ENCODE results near the gene FERMT2. TPM values are rescaled to one million over a fixed set of nuclear protein-coding genes. Genes with fewer than 3 reads are reported as not detected.

Gene FERMT2
- total RNA-seq, 1 donor from 2014 or later: 188 TPM

DNA sequence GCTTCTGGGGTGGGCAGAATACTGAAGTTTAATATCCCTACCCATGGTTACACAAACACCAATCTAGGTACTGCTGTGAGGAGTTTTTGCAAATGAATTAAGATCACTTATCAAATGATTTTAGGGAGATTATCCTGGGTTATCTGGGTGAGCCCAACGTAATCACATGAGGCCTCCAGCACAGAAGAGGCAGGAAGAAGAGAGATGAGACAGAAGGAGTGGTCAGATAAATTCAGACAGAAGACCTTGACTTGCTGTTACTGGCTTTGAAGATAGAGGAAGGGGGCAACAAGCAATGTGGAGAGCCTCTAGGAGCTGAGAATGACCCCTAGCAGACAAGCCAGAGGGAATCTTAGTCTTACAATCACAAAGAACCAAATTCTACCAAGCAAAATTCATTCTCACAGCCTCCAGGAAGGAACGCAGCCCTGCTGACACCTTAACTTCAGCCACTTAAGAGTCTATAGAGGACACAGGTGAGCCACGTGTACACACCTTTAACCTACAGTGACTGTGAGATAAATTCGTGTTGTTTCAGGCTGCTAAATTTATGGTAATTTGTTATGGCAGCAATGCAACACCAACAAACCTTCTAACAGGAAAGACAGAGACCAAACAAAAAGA is 49.4 kb downstream of the FERMT2 start:
- H3K4me3 Mint-ChIP-seq (ENCODE audit: unreplicated experiment): no peak overlapping the region
- no peaks in the 10 kb centered on the region for H3K9me3 Mint-ChIP-seq (ENCODE audit: unreplicated experiment)

GRCh38 chr14:52900731-52901130 is 50.1 kb downstream of the FERMT2 start:
- H3K4me3 Mint-ChIP-seq (ENCODE audit: unreplicated experiment): no peak overlapping the region
- H3K9me3 Mint-ChIP-seq (ENCODE audit: unreplicated experiment): no peaks in the 10 kb centered on the region
- DNase-seq (ENCODE audit: low spot score): no peak
- H3K36me3 Mint-ChIP-seq (ENCODE audit: low read depth, unreplicated experiment): peaks cover 14% of the 10 kb centered on the region
- peak overlapping the region; percentile 57 for H3K27ac Mint-ChIP-seq (ENCODE audit: unreplicated experiment)
- peaks cover 16% of the 10 kb centered on the region for H3K4me1 Mint-ChIP-seq (ENCODE audit: unreplicated experiment)
- H3K27me3 Mint-ChIP-seq (ENCODE audit: unreplicated experiment): no peaks in the 10 kb centered on the region
- TF ChIP-seq CTCF (IDR thresholded peaks at IDR 0.05; ENCODE audit: unreplicated experiment): no peak

More for the DNA sequence above, 49.4 kb downstream of the FERMT2 start:
- Mint-ChIP-seq H3K27me3 (ENCODE audit: unreplicated experiment) (no peaks in the 10 kb centered on the region), H3K36me3 (ENCODE audit: low read depth, unreplicated experiment) (peaks cover 14% of the 10 kb centered on the region), H3K27ac (ENCODE audit: unreplicated experiment) (peak overlapping the region; percentile 43), H3K4me1 (ENCODE audit: unreplicated experiment) (peaks cover 16% of the 10 kb centered on the region)
- TF ChIP-seq CTCF (IDR thresholded peaks at IDR 0.05; ENCODE audit: unreplicated experiment): no peak
- DNase-seq (ENCODE audit: low spot score): no peak

- Mint-ChIP-seq H3K4me1 (ENCODE audit: unreplicated experiment) (peaks cover 13% of the 10 kb centered on the region), H3K4me3 (ENCODE audit: unreplicated experiment) (no peak overlapping the region), H3K27me3 (ENCODE audit: unreplicated experiment) (no peaks in the 10 kb centered on the region), H3K36me3 (ENCODE audit: low read depth, unreplicated experiment) (peaks cover 14% of the 10 kb centered on the region), H3K9me3 (ENCODE audit: unreplicated experiment) (no peaks in the 10 kb centered on the region), H3K27ac (ENCODE audit: unreplicated experiment) (no peak overlapping the region)
- TF ChIP-seq CTCF (IDR thresholded peaks at IDR 0.05; ENCODE audit: unreplicated experiment): no peak
- no peak for DNase-seq (ENCODE audit: low spot score)
These were observed 52.4 kb downstream of the FERMT2 start for GRCh38 chr14:52898496-52898895.

- Mint-ChIP-seq H3K27ac (ENCODE audit: unreplicated experiment) (no peak overlapping the region), H3K9me3 (ENCODE audit: unreplicated experiment) (no peaks in the 10 kb centered on the region), H3K4me1 (ENCODE audit: unreplicated experiment) (no peaks in the 10 kb centered on the region), H3K27me3 (ENCODE audit: unreplicated experiment) (peaks cover 1% of the 10 kb centered on the region), H3K36me3 (ENCODE audit: low read depth, unreplicated experiment) (peaks cover 15% of the 10 kb centered on the region), H3K4me3 (ENCODE audit: unreplicated experiment) (no peak overlapping the region)
- no peak for DNase-seq (ENCODE audit: low spot score)
- no peak for TF ChIP-seq CTCF (IDR thresholded peaks at IDR 0.05; ENCODE audit: unreplicated experiment)
These were observed 55.9 kb downstream of the FERMT2 start for GRCh38 chr14:52895000-52895399.

GRCh38 chr14:52891800-52892199 is 59.0 kb downstream of the FERMT2 start:
- no peak overlapping the region for H3K4me3 Mint-ChIP-seq (ENCODE audit: unreplicated experiment)

More at GRCh38 chr14:52891800-52892199, 59.0 kb downstream of the FERMT2 start:
- DNase-seq (ENCODE audit: low spot score): no peak
- Mint-ChIP-seq H3K27me3 (ENCODE audit: unreplicated experiment) (peaks cover 1% of the 10 kb centered on the region), H3K36me3 (ENCODE audit: low read depth, unreplicated experiment) (peaks cover 19% of the 10 kb centered on the region), H3K9me3 (ENCODE audit: unreplicated experiment) (no peaks in the 10 kb centered on the region), H3K27ac (ENCODE audit: unreplicated experiment) (no peak overlapping the region), H3K4me1 (ENCODE audit: unreplicated experiment) (no peaks in the 10 kb centered on the region)
- TF ChIP-seq CTCF (IDR thresholded peaks at IDR 0.05; ENCODE audit: unreplicated experiment): no peak

All from endothelial cell (in vitro differentiated cells).